Gastrocnemius medialis (tissue), 4 donors: ENCODE results near the gene ADAM12.

Experiments used
- POLR2A ChIP-seq, 2 donors: fragments of 450-650 bp; IDR thresholded peaks; one replicate each; pipeline ENCODE4 v1.6.1; 2017; ENCODE audit warnings: antibody characterized with exemption in 2 of 2, mild to moderate bottlenecking in 2 of 2, moderate library complexity in 2 of 2
- TF ChIP-seq, protein P1 (sequence below), 5 experiments: fragments of 450-650 bp in 3 of 5; fragments of 200-600 bp in 2 of 5; sonication (generic) in 2 of 5; IDR thresholded peaks in 4 of 5; conservative IDR thresholded peaks in 1 of 5; 1 replicate in 4 of 5; 2 replicates in 1 of 5; pipeline ENCODE4 v1.5.1; 2016 to 2019; ENCODE audit warnings: antibody characterized with exemption in 5 of 5, mild to moderate bottlenecking in 3 of 5, moderate library complexity in 3 of 5

DNA sequence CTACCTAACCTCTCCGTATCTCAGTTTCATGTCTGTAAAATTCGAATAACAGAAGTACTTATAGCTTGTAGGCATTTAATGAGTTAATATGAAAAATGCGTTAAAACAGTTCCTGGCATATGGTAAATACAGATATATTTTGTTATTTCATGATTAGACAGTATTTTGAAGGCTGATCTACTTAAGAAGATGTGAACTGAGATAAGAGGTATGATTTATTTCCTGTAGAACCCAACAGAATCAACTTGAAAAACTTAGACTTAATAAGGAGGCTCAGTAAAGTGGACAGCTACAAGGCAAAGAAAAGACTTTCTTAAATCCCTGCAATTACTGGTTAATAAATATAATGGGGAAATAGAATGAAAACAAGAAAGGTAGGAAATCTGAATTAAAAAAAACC, 388.6 kb downstream of the ADAM12 start:
- TF ChIP-seq, protein P1, sequence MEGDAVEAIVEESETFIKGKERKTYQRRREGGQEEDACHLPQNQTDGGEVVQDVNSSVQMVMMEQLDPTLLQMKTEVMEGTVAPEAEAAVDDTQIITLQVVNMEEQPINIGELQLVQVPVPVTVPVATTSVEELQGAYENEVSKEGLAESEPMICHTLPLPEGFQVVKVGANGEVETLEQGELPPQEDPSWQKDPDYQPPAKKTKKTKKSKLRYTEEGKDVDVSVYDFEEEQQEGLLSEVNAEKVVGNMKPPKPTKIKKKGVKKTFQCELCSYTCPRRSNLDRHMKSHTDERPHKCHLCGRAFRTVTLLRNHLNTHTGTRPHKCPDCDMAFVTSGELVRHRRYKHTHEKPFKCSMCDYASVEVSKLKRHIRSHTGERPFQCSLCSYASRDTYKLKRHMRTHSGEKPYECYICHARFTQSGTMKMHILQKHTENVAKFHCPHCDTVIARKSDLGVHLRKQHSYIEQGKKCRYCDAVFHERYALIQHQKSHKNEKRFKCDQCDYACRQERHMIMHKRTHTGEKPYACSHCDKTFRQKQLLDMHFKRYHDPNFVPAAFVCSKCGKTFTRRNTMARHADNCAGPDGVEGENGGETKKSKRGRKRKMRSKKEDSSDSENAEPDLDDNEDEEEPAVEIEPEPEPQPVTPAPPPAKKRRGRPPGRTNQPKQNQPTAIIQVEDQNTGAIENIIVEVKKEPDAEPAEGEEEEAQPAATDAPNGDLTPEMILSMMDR (IDR thresholded peaks at IDR 0.05 in 4 of 5, conservative IDR thresholded peaks at IDR 0.05 in 1 of 5): no peak
- TF ChIP-seq POLR2A (IDR thresholded peaks at IDR 0.05): no peak
